ENCODE results near the gene RGS14.

RGS14 gene

DNA sequence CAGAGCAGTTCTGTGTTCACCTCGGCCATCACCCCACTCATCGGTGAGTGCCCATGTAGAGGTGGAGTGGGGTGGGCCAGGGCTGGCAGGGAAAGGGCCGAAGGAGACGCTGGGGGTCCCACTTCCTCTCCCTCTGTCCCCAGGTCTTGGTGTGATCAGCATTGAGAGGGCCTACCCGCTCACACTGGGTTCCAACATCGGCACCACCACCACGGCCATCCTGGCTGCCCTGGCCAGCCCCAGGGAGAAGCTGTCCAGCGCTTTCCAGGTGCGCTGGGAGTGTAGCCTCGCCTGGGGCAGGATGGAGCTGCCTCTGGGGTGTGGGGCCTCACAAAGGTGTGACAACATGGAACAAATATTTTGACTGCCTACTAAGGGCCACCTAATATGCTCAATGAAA, 39.1 kb downstream of the RGS14 start:
- peaks cover 35% of the 10 kb centered on the region for H3K27me3 ChIP-seq (replicated peaks; ENCODE audit: insufficient read depth, low read length)
- no peaks in the 10 kb centered on the region for H4K20me1 ChIP-seq (ENCODE audit: insufficient read depth, low read length)
- H3K4me2 ChIP-seq (ENCODE audit: low read depth, low read length): no peak overlapping the region
- H3K4me3 ChIP-seq (ENCODE audit: low read length): no peak overlapping the region
- no peaks in the 10 kb centered on the region for H3K36me3 ChIP-seq (replicated peaks; ENCODE audit: insufficient read depth, low read length)
- H3F3A ChIP-seq (ENCODE audit: insufficient read depth, low read length): no peaks in the 10 kb centered on the region
- no peaks in the 10 kb centered on the region for H3K9me2 ChIP-seq (replicated peaks; ENCODE audit: insufficient read depth, low read length)
- no peaks in the 10 kb centered on the region for H3K79me2 ChIP-seq (ENCODE audit: low read length)
- H3K4me1 ChIP-seq (ENCODE audit: low read length): no peaks in the 10 kb centered on the region
- no peak overlapping the region for H3K9ac ChIP-seq (ENCODE audit: low read length)
- H3K9me3 ChIP-seq (replicated peaks; ENCODE audit: insufficient read depth, low read length): no peaks in the 10 kb centered on the region
- no peak overlapping the region for H2AFZ ChIP-seq (ENCODE audit: low read length)
- TF ChIP-seq, protein P1, sequence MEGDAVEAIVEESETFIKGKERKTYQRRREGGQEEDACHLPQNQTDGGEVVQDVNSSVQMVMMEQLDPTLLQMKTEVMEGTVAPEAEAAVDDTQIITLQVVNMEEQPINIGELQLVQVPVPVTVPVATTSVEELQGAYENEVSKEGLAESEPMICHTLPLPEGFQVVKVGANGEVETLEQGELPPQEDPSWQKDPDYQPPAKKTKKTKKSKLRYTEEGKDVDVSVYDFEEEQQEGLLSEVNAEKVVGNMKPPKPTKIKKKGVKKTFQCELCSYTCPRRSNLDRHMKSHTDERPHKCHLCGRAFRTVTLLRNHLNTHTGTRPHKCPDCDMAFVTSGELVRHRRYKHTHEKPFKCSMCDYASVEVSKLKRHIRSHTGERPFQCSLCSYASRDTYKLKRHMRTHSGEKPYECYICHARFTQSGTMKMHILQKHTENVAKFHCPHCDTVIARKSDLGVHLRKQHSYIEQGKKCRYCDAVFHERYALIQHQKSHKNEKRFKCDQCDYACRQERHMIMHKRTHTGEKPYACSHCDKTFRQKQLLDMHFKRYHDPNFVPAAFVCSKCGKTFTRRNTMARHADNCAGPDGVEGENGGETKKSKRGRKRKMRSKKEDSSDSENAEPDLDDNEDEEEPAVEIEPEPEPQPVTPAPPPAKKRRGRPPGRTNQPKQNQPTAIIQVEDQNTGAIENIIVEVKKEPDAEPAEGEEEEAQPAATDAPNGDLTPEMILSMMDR (IDR thresholded peaks at IDR 0.05; ENCODE audit: low read length): no peak
- no peak for TF ChIP-seq EZH2phosphoT487 (IDR thresholded peaks at IDR 0.05; ENCODE audit: low read length)
- TF ChIP-seq EZH2 (optimal IDR thresholded peaks at IDR 0.05; ENCODE audit: low read depth, low read length): no peak
- DNase-seq: no peak
- H3K27ac ChIP-seq (ENCODE audit: low read length): no peak overlapping the region

DNA sequence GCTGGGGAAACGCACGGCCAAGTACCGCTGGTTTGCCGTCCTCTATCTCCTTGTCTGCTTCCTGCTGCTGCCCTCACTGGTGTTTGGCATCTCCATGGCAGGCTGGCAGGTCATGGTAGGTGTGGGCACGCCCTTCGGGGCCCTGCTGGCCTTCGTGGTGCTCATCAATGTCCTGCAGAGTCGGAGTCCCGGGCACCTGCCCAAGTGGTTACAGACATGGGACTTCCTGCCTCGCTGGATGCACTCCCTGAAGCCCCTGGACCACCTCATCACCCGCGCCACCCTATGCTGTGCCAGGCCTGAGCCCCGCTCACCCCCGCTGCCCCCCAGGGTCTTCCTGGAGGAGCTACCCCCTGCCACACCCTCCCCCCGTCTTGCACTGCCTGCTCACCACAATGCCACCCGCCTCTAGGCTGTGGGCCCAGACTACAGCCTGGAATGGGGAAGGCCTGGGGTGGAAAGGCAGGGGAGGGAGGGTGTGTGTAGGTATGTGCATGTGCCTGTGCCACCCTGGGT, 40.2 kb downstream of the RGS14 start:
- Histone ChIP-seq H3K9me2 (replicated peaks; ENCODE audit: insufficient read depth, low read length) (no peaks in the 10 kb centered on the region), H3K4me1 (ENCODE audit: low read length) (peaks cover 3% of the 10 kb centered on the region; the same call in 1 of the 2 replicates), H2AFZ (ENCODE audit: low read length) (no peak overlapping the region), H3K27ac (ENCODE audit: low read length) (no peak overlapping the region), H3K4me3 (ENCODE audit: low read length) (no peak overlapping the region), H3K4me2 (ENCODE audit: low read depth, low read length) (no peak overlapping the region), H3K9ac (ENCODE audit: low read length) (no peak overlapping the region), H3K27me3 (replicated peaks; ENCODE audit: insufficient read depth, low read length) (peaks cover 46% of the 10 kb centered on the region), H3K79me2 (ENCODE audit: low read length) (no peaks in the 10 kb centered on the region), H3K36me3 (replicated peaks; ENCODE audit: insufficient read depth, low read length) (no peaks in the 10 kb centered on the region), H3F3A (ENCODE audit: insufficient read depth, low read length) (peaks cover 1% of the 10 kb centered on the region; the same call in 1 of the 2 replicates), H3K9me3 (replicated peaks; ENCODE audit: insufficient read depth, low read length) (no peaks in the 10 kb centered on the region), H4K20me1 (ENCODE audit: insufficient read depth, low read length) (no peaks in the 10 kb centered on the region)
- TF ChIP-seq EZH2 (optimal IDR thresholded peaks at IDR 0.05; ENCODE audit: low read depth, low read length): no peak
- no peak for TF ChIP-seq EZH2phosphoT487 (IDR thresholded peaks at IDR 0.05; ENCODE audit: low read length)
- TF ChIP-seq, protein P1 (IDR thresholded peaks at IDR 0.05; ENCODE audit: low read length): no peak
- no peak for DNase-seq

GRCh38 chr5:177399997-177400868, 42.5 kb downstream of the RGS14 start, which contains the start of gene PFN3:
Gene PFN3 (minus strand): TSS chr5:177400661. CDS start chr5:177400576, 85 bp downstream.
- no peaks in the 10 kb centered on the region for H3K79me2 ChIP-seq (ENCODE audit: low read length)
- H3K27ac ChIP-seq (ENCODE audit: low read length): no peak within 1 kb of the TSS
- no peak within 1 kb of the TSS for H3K4me2 ChIP-seq (ENCODE audit: low read depth, low read length)
- DNase-seq: no peak
- H3K9me2 ChIP-seq (replicated peaks; ENCODE audit: insufficient read depth, low read length): no peaks in the 10 kb centered on the region
- H3F3A ChIP-seq (ENCODE audit: insufficient read depth, low read length): peaks cover 9% of the 10 kb centered on the region; the same call in 1 of the 2 replicates
- H3K9me3 ChIP-seq (replicated peaks; ENCODE audit: insufficient read depth, low read length): no peaks in the 10 kb centered on the region
- TF ChIP-seq, protein P1 (IDR thresholded peaks at IDR 0.05; ENCODE audit: low read length): no peak
- TF ChIP-seq EZH2 (optimal IDR thresholded peaks at IDR 0.05; ENCODE audit: low read depth, low read length) (no peak), EZH2phosphoT487 (IDR thresholded peaks at IDR 0.05; ENCODE audit: low read length) (no peak)
- H3K27me3 ChIP-seq (replicated peaks; ENCODE audit: insufficient read depth, low read length): peaks cover 49% of the 10 kb centered on the region
- no peak within 1 kb of the TSS for H3K4me3 ChIP-seq (ENCODE audit: low read length)
- no peaks in the 10 kb centered on the region for H3K36me3 ChIP-seq (replicated peaks; ENCODE audit: insufficient read depth, low read length)
- no peak within 1 kb of the TSS for H3K9ac ChIP-seq (ENCODE audit: low read length)
- H2AFZ ChIP-seq (ENCODE audit: low read length): no peak within 1 kb of the TSS
- no peaks in the 10 kb centered on the region for H4K20me1 ChIP-seq (ENCODE audit: insufficient read depth, low read length)
- peaks cover 16% of the 10 kb centered on the region for H3K4me1 ChIP-seq (ENCODE audit: low read length)

Measured in MM.1S (cell line).